ENCODE measurements around the gene MDK.

- TF ChIP-seq, protein P1, sequence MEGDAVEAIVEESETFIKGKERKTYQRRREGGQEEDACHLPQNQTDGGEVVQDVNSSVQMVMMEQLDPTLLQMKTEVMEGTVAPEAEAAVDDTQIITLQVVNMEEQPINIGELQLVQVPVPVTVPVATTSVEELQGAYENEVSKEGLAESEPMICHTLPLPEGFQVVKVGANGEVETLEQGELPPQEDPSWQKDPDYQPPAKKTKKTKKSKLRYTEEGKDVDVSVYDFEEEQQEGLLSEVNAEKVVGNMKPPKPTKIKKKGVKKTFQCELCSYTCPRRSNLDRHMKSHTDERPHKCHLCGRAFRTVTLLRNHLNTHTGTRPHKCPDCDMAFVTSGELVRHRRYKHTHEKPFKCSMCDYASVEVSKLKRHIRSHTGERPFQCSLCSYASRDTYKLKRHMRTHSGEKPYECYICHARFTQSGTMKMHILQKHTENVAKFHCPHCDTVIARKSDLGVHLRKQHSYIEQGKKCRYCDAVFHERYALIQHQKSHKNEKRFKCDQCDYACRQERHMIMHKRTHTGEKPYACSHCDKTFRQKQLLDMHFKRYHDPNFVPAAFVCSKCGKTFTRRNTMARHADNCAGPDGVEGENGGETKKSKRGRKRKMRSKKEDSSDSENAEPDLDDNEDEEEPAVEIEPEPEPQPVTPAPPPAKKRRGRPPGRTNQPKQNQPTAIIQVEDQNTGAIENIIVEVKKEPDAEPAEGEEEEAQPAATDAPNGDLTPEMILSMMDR (IDR thresholded peaks at IDR 0.05; ENCODE audit: low read length) = no peak
- no peak for TF ChIP-seq EZH2 (IDR thresholded peaks at IDR 0.05; ENCODE audit: borderline replicate concordance, low read length)
Observed at GRCh38 chr11:46417711-46418110, 36.2 kb downstream of the MDK start.
